Endothelial cell of umbilical vein (primary cell): Measurements from ENCODE around the gene MAMDC4. TPM values are rescaled to one million over a fixed set of nuclear protein-coding genes. Genes with fewer than 3 reads are reported as not detected.

ENCODE experiments used
- BruUV-seq: library from RNA; stranded (reverse); fragments of 400-500 nt; replicated peaks from 2 replicates; lab custom pipeline; 2021; lab: Mats Ljungman, UMichigan
- CTCF ChIA-PET: fragments of 300-600, 350-600 bp; sonication (Branson Sonifier 250); formaldehyde crosslinking; loops from one replicate; lab custom pipeline; 2021; ENCODE audit warnings: antibody characterized with exemption, inconsistent platforms; lab: Charles Lee
- POLR2A ChIA-PET: fragments of 300-600, 350-600 bp; sonication (Branson Sonifier 250); formaldehyde crosslinking; loops from one replicate; lab custom pipeline; 2021; ENCODE audit warnings: antibody characterized with exemption, inconsistent platforms; lab: Charles Lee
- DNase-seq: peaks from one replicate; pipeline ENCODE4 v3.0.0-alpha.2; 2011; ENCODE audit warnings: low read depth, low spot score
- FAIRE-seq: peaks from 2 replicates; lab custom pipeline; 2011; peaks lifted over from hg19 to GRCh38; lab: Jason Lieb, UNC
- H2AFZ ChIP-seq: 2 replicates; pipeline ENCODE4 v1.6.0; 2012; ENCODE audit warnings: low read depth, low read length, control low read depth, inconsistent platforms
- H3K27ac ChIP-seq: 2 replicates; pipeline ENCODE4 v1.5.1; 2011; ENCODE audit warnings: low read depth, mild to moderate bottlenecking, control low read depth, low read length, moderate library complexity; ENCODE audit not compliant: insufficient read depth
- H3K27me3 ChIP-seq, 2 experiments: 2 replicates each; pipeline versions ENCODE4 v1.6.0 to v1.6.1; 2011; ENCODE audit warnings: low read length in 2 of 2, mixed read lengths in 1 of 2; ENCODE audit not compliant: control insufficient read depth in 2 of 2, insufficient read depth in 2 of 2
- H3K36me3 ChIP-seq, 2 experiments: 2 replicates in 1 of 2; 3 replicates in 1 of 2; pipeline ENCODE4 v1.5.1; 2011; ENCODE audit warnings: low read length in 2 of 2, mild to moderate bottlenecking in 1 of 2, moderate library complexity in 1 of 2; ENCODE audit not compliant: control insufficient read depth in 2 of 2, insufficient read depth in 2 of 2; ENCODE audit errors: extremely low read depth in 1 of 2
- H3K4me1 ChIP-seq: 3 replicates; pipeline ENCODE4 v1.5.1; 2011; ENCODE audit warnings: mild to moderate bottlenecking, low read length; ENCODE audit not compliant: control insufficient read depth, insufficient read depth; ENCODE audit errors: extremely low read depth
- H3K4me2 ChIP-seq: 2 replicates; pipeline ENCODE4 v1.6.1; 2011; ENCODE audit warnings: low read length, control low read depth, mixed read lengths; ENCODE audit not compliant: insufficient read depth
- H3K4me3 ChIP-seq, 3 experiments: fragments of 200-600 bp in 1 of 3; sonication (generic), shearing (Covaris generic) in 1 of 3; replicated peaks in 1 of 3; 2 replicates each; pipeline ENCODE4 v1.5.1; 2011 to 2016; ENCODE audit warnings: control low read depth in 3 of 3, low read length in 3 of 3, mild to moderate bottlenecking in 2 of 3, inconsistent platforms in 1 of 3, low read depth in 1 of 3, moderate library complexity in 1 of 3; ENCODE audit not compliant: insufficient read depth in 1 of 3
- H3K79me2 ChIP-seq: 2 replicates; pipeline ENCODE4 v1.6.0; 2012; ENCODE audit warnings: low read length, inconsistent platforms; ENCODE audit not compliant: control insufficient read depth, insufficient read depth
- H3K9ac ChIP-seq: replicated peaks from 2 replicates; pipeline ENCODE3; 2011; ENCODE audit warnings: low read length, control low read depth; ENCODE audit not compliant: insufficient read depth; ENCODE audit errors: extremely low read depth
- H3K9me1 ChIP-seq: replicated peaks from 3 replicates; pipeline ENCODE4 v1.6.0; 2011; ENCODE audit warnings: mild to moderate bottlenecking, low read length; ENCODE audit not compliant: control insufficient read depth, insufficient read depth; ENCODE audit errors: extremely low read depth
- H3K9me3 ChIP-seq: replicated peaks from 2 replicates; pipeline ENCODE4 v1.5.1; 2012; ENCODE audit warnings: low read length, inconsistent platforms; ENCODE audit not compliant: control insufficient read depth, insufficient read depth
- H4K20me1 ChIP-seq: replicated peaks from 2 replicates; pipeline ENCODE3; 2011; ENCODE audit warnings: mild to moderate bottlenecking, low read length; ENCODE audit not compliant: control insufficient read depth, insufficient read depth; ENCODE audit errors: extremely low read depth
- EZH2 ChIP-seq: IDR thresholded peaks from 2 replicates; pipeline ENCODE4 v1.6.1; 2012; ENCODE audit warnings: borderline replicate concordance, low read depth, mild to moderate bottlenecking, moderate library complexity, low read length, inconsistent platforms; ENCODE audit not compliant: severe bottlenecking
- FOS ChIP-seq: IDR thresholded peaks from 2 replicates; pipeline ENCODE4 v1.6.1; 2011; ENCODE audit warnings: mild to moderate bottlenecking, low read length, moderate library complexity, borderline replicate concordance; ENCODE audit not compliant: insufficient read depth
- GATA2 ChIP-seq: IDR thresholded peaks from 2 replicates; pipeline ENCODE4 v1.7.0; 2011; ENCODE audit warnings: low read depth, mild to moderate bottlenecking, moderate library complexity, mixed read lengths, low read length; ENCODE audit not compliant: insufficient read length, insufficient read depth
- JUN ChIP-seq: IDR thresholded peaks from 2 replicates; pipeline ENCODE4 v1.6.1; 2011; ENCODE audit warnings: borderline replicate concordance, low read depth; ENCODE audit not compliant: insufficient read length, insufficient read depth
- MYC ChIP-seq: IDR thresholded peaks from one replicate; pipeline ENCODE4 v1.6.1; 2011; ENCODE audit warnings: mild to moderate bottlenecking, low read depth, low read length
- POLR2A ChIP-seq: IDR thresholded peaks from 2 replicates; pipeline ENCODE4 v1.6.1; 2012; ENCODE audit warnings: low read depth, mild to moderate bottlenecking, control low read depth, low read length
- POLR2AphosphoS5 ChIP-seq: IDR thresholded peaks from 2 replicates; pipeline ENCODE4 v1.6.1; 2012; ENCODE audit warnings: low read depth, mild to moderate bottlenecking, control low read depth, low read length, moderate library complexity; ENCODE audit not compliant: insufficient read depth
- dilution Hi-C: fragments of 300-500 bp; cut with MboI; formaldehyde crosslinking; loops from one replicate; pipeline ENCODE4 v1.15.0; 2019; ENCODE audit warnings: low sequenced_read_pairs; ENCODE audit not compliant: extremely low pct_ligation_motif_present
- intact Hi-C: fragments of 100-400 bp; cut with micrococcal nuclease; formaldehyde crosslinking; loops from one replicate; pipeline ENCODE4 v1.10.0; 2022
- polyA plus RNA-seq, 4 experiments: library from polyadenylated mRNA; depleted of rRNA in 3 of 4; stranded (reverse) in 3 of 4; unstranded in 1 of 4; fragments of >200 nt; gene quantifications; 2 replicates each; pipeline versions ENCODE4 v1.2.1 to v1.2.3, GENCODE V29; 2011 to 2012; ENCODE audit warnings: missing spikeins in 1 of 4
- total RNA-seq: library from RNA; stranded (reverse); gene quantifications from 2 replicates; pipeline ENCODE4 v1.2.3, GENCODE V29; 2021
- TF ChIP-seq, protein P1 (sequence below): IDR thresholded peaks from 2 replicates; pipeline ENCODE4 v1.6.1; 2011; ENCODE audit not compliant: insufficient read depth, insufficient read length
- TF ChIP-seq, protein P2 (sequence below), 2 donors: IDR thresholded peaks; 1 replicate in 1 of 2; 2 replicates in 1 of 2; pipeline ENCODE4 v1.5.1; 2011; ENCODE audit warnings: low read length in 2 of 2, mild to moderate bottlenecking in 2 of 2, moderate library complexity in 2 of 2, control low read depth in 1 of 2, inconsistent platforms in 1 of 2, low read depth in 1 of 2; ENCODE audit not compliant: insufficient read depth in 1 of 2; ENCODE audit errors: extremely low read depth in 1 of 2

Gene MAMDC4
- total and polyA plus RNA-seq, 2 donors (not counting 3 experiments of a cell fraction or from before 2014, with no cell fraction given), result 3.6 to 7.2 TPM

DNA sequence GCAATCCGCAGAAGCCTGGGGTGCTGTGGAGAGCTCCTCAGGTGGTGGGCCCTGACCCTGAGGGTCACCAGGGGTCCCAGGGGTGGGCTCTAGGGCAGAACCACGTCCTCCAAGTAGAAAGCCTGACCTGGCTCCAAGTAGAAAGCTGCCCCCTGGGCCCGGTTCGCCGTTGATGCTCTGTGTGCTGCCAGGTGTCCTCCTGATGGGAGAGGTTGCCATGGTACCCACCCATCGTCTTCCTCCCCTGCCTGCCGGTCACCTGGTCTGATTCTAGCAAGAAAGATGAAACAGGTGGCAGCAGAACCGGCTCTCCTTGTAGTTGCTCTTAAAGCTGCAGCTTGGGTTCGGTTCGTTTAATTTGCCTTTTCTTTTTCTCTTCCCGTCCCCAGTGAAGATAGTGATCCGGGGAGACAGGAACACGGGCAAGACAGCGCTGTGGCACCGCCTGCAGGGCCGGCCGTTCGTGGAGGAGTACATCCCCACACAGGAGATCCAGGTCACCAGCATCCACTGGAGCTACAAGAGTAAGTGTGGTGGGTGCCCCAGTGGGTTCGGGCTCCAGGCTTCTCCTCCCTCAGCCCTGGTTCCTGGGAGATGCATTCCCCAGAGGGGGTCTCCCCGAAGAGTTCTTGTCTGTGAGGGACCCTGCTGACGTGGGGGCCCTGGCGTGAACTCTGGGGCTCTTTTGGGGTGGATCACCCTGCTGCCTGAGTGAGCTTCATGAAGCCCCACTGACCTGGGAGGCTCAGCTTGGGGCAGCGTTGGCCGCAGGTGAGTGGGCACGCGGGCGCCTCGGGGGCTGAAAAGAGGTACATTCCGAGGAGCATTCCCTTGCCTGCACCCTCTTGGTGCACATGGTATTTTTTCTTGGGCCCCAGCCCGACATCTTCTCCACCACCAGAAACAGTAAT lies 28.8 kb upstream of the MAMDC4 start:
- Histone ChIP-seq H3K36me3 (peaks cover 6 to 27% of the 10 kb centered on the region in 2 experiments), H3K4me2 (no peak overlapping the region), H3K4me1 (peaks cover 6% of the 10 kb centered on the region), H3K9me1 (no peaks in the 10 kb centered on the region), H3K9ac (no peak overlapping the region), H3K79me2 (peaks cover 13% of the 10 kb centered on the region), H3K27ac (no peak overlapping the region), H3K9me3 (no peaks in the 10 kb centered on the region), H3K27me3 (no peaks in the 10 kb centered on the region), H3K4me3 (no peak overlapping the region), H4K20me1 (no peaks in the 10 kb centered on the region), H2AFZ (no peak overlapping the region)
- no peak for DNase-seq
- no peak for FAIRE-seq
- BruUV-seq, result no TSS peak
- intact Hi-C loops, result no loop called here
- TF ChIP-seq POLR2A (no peak), POLR2AphosphoS5 (no peak), FOS (no peak), GATA2 (no peak), MYC (no peak), EZH2 (no peak), JUN (no peak)
- TF ChIP-seq, protein P1, sequence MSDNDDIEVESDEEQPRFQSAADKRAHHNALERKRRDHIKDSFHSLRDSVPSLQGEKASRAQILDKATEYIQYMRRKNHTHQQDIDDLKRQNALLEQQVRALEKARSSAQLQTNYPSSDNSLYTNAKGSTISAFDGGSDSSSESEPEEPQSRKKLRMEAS, result no peak
- TF ChIP-seq, protein P2, sequence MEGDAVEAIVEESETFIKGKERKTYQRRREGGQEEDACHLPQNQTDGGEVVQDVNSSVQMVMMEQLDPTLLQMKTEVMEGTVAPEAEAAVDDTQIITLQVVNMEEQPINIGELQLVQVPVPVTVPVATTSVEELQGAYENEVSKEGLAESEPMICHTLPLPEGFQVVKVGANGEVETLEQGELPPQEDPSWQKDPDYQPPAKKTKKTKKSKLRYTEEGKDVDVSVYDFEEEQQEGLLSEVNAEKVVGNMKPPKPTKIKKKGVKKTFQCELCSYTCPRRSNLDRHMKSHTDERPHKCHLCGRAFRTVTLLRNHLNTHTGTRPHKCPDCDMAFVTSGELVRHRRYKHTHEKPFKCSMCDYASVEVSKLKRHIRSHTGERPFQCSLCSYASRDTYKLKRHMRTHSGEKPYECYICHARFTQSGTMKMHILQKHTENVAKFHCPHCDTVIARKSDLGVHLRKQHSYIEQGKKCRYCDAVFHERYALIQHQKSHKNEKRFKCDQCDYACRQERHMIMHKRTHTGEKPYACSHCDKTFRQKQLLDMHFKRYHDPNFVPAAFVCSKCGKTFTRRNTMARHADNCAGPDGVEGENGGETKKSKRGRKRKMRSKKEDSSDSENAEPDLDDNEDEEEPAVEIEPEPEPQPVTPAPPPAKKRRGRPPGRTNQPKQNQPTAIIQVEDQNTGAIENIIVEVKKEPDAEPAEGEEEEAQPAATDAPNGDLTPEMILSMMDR (IDR thresholded peaks at IDR 0.05; ENCODE audit: extremely low read depth in 1 of 2, insufficient read depth in 1 of 2, low read depth in 1 of 2, low read length in 2 of 2), result no peak
- dilution Hi-C loops, result loop anchor here (25.0 kb wide), 1 partner anchor 114 kb away; the partner anchor contains the start of genes C8G and FBXW5
- POLR2A ChIA-PET, result no interaction called here
- CTCF ChIA-PET, result interaction anchor here (1.7 kb wide), 1 partner anchor 18 kb away, joined by 6 read pairs; the partner anchor contains the start of gene AJM1
